Esophagus muscularis mucosa (tissue), 4 donors: Measurements from ENCODE around the gene FAM149A. TPM values are rescaled to one million over a fixed set of nuclear protein-coding genes. Genes with fewer than 3 reads are reported as not detected.

ENCODE experiments used
- DNase-seq: peaks from one replicate; pipeline ENCODE4 v3.0.0-alpha.2; 2017; ENCODE audit errors: extremely low spot score
- H3K27ac ChIP-seq, 4 donors: fragments of 200-600 bp; sonication (generic); replicated peaks in 1 of 4; 1 replicate in 3 of 4; 2 replicates in 1 of 4; pipeline ENCODE4 v1.5.1; 2016 to 2019; ENCODE audit warnings: mild to moderate bottlenecking in 1 of 4
- H3K27me3 ChIP-seq, 4 donors: fragments of 200-600 bp; sonication (generic); one replicate each; pipeline versions ENCODE4 v1.5.1 to v1.6.0; 2016 to 2019
- H3K36me3 ChIP-seq, 4 donors: fragments of 200-600 bp; sonication (generic); one replicate each; pipeline ENCODE4 v1.5.1; 2016 to 2019
- H3K4me1 ChIP-seq, 4 donors: fragments of 200-600 bp; sonication (generic); one replicate each; pipeline ENCODE4 v1.5.1; 2016 to 2019
- H3K4me3 ChIP-seq, 4 donors: fragments of 200-600 bp; sonication (generic); 1 replicate in 2 of 4; 2 replicates in 2 of 4; pipeline ENCODE4 v1.5.1; 2016 to 2019; ENCODE audit warnings: mild to moderate bottlenecking in 4 of 4, moderate library complexity in 1 of 4
- H3K9me3 ChIP-seq, 4 donors: fragments of 200-600 bp; sonication (generic); 1 replicate in 3 of 4; 2 replicates in 1 of 4; pipeline ENCODE4 v1.5.1; 2016 to 2019
- CTCF ChIP-seq, 3 experiments: fragments of 200-600 bp in 2 of 3; fragments of 450-650 bp in 1 of 3; sonication (generic) in 2 of 3; IDR thresholded peaks; one replicate each; pipeline ENCODE4 v1.5.1; 2017 to 2019; ENCODE audit warnings: antibody characterized with exemption in 3 of 3, mild to moderate bottlenecking in 2 of 3, moderate library complexity in 1 of 3
- EP300 ChIP-seq: sonication (generic); formaldehyde crosslinking; IDR thresholded peaks from one replicate; pipeline ENCODE4 v1.6.1; 2017; ENCODE audit warnings: antibody characterized with exemption
- POLR2A ChIP-seq: fragments of 450-650 bp; IDR thresholded peaks from one replicate; pipeline ENCODE4 v1.6.1; 2017; ENCODE audit warnings: antibody characterized with exemption, moderate library complexity, mild to moderate bottlenecking, low read depth
- POLR2AphosphoS5 ChIP-seq, 2 donors: sonication (generic); formaldehyde crosslinking; IDR thresholded peaks; one replicate each; pipeline ENCODE4 v1.6.1; 2017; ENCODE audit warnings: antibody characterized with exemption in 2 of 2
- WGBS: methylation state at CpG from one replicate; pipeline ENCODE4 v1.1.5; 2018; 5-methylcytosine and 5-hydroxymethylcytosine counted together
- intact Hi-C: fragments of 100-400 bp; cut with DNase I; formaldehyde crosslinking; loops from one replicate; pipeline ENCODE4 v1.15.1; 2023
- total RNA-seq, 4 donors: library from RNA; depleted of rRNA; stranded (reverse); fragments of >200 nt; gene quantifications; one replicate each; pipeline versions ENCODE4 v1.1.0 to v1.2.1, GENCODE V29; 2016

Gene FAM149A
- total RNA-seq, 4 donors from 2014 or later = 19.5 to 38.8 (median 33.6) TPM

- no peak for DNase-seq
- TF ChIP-seq CTCF (IDR thresholded peaks at IDR 0.05) (no peak), POLR2A (no peak), EP300 (no peak), POLR2AphosphoS5 (IDR thresholded peaks at IDR 0.05) (no peak)
- intact Hi-C loops = no loop called here
- Histone ChIP-seq H3K27me3 (peaks cover 0 to 6% (median 2%) of the 10 kb centered on the region in 4 donors), H3K4me1 (peaks cover 10 to 39% (median 37%) of the 10 kb centered on the region in 4 donors), H3K9me3 (no peaks in the 10 kb centered on the region), H3K4me3 (no peak overlapping the region), H3K36me3 (no peaks in the 10 kb centered on the region), H3K27ac (no peak overlapping the region)
- WGBS = 83% methylated on average over 3 of the region's 3 CpGs
Measured at GRCh38 chr4:186108391-186108790, 3.9 kb downstream of the FAM149A start.

- peaks cover 10 to 36% (median 34%) of the 10 kb centered on the region in 4 donors for H3K4me1 ChIP-seq
- no peak overlapping the region for H3K4me3 ChIP-seq
- TF ChIP-seq POLR2AphosphoS5 (IDR thresholded peaks at IDR 0.05) = no peak
- TF ChIP-seq POLR2A = no peak
- no peak for TF ChIP-seq CTCF (IDR thresholded peaks at IDR 0.05)
- TF ChIP-seq EP300 = no peak
- 90% methylated on average over 4 of the region's 4 CpGs for WGBS
- H3K27me3 ChIP-seq = peaks cover 0 to 6% (median 2%) of the 10 kb centered on the region in 4 donors
- intact Hi-C loops = no loop called here
- H3K27ac ChIP-seq = no peak overlapping the region
- H3K9me3 ChIP-seq = no peaks in the 10 kb centered on the region
- DNase-seq = no peak
- H3K36me3 ChIP-seq = no peaks in the 10 kb centered on the region
Measured at GRCh38 chr4:186109245-186109644, 4.7 kb downstream of the FAM149A start.

- 87% methylated on average over 2 of the region's 2 CpGs for WGBS
- Histone ChIP-seq H3K9me3 (no peaks in the 10 kb centered on the region), H3K4me1 (no peaks in the 10 kb centered on the region), H3K27me3 (no peaks in the 10 kb centered on the region), H3K27ac (no peak overlapping the region), H3K4me3 (no peak overlapping the region), H3K36me3 (no peaks in the 10 kb centered on the region)
- DNase-seq = no peak
- TF ChIP-seq EP300 (no peak), POLR2A (no peak), CTCF (IDR thresholded peaks at IDR 0.05) (no peak), POLR2AphosphoS5 (IDR thresholded peaks at IDR 0.05) (no peak)
- intact Hi-C loops = no loop called here
Measured at GRCh38 chr4:186116697-186117096, 12.2 kb downstream of the FAM149A start.

GRCh38 chr4:186118582-186118981 is 14.1 kb downstream of the FAM149A start:
- no peaks in the 10 kb centered on the region for H3K27me3 ChIP-seq
- H3K4me1 ChIP-seq = no peaks in the 10 kb centered on the region
- intact Hi-C loops = no loop called here
- peak; percentile 21 for DNase-seq
- no peaks in the 10 kb centered on the region for H3K9me3 ChIP-seq
- TF ChIP-seq POLR2A (no peak), POLR2AphosphoS5 (IDR thresholded peaks at IDR 0.05) (no peak), CTCF (IDR thresholded peaks at IDR 0.05) (no peak), EP300 (no peak)
- 63% methylated on average over 7 of the region's 7 CpGs for WGBS
- H3K4me3 ChIP-seq = no peak overlapping the region
- no peaks in the 10 kb centered on the region for H3K36me3 ChIP-seq
- no peak overlapping the region for H3K27ac ChIP-seq

GRCh38 chr4:186121057-186121456 is 16.6 kb downstream of the FAM149A start:
- TF ChIP-seq POLR2AphosphoS5 (IDR thresholded peaks at IDR 0.05) (no peak), CTCF (IDR thresholded peaks at IDR 0.05) (no peak), EP300 (no peak), POLR2A (no peak)
- intact Hi-C loops = no loop called here
- no peak overlapping the region for H3K4me3 ChIP-seq
- no peaks in the 10 kb centered on the region for H3K4me1 ChIP-seq
- 88% methylated on average over 2 of the region's 2 CpGs for WGBS
- DNase-seq = peak; percentile 3
- no peak overlapping the region for H3K27ac ChIP-seq
- no peaks in the 10 kb centered on the region for H3K27me3 ChIP-seq
- no peaks in the 10 kb centered on the region for H3K36me3 ChIP-seq
- H3K9me3 ChIP-seq = no peaks in the 10 kb centered on the region
